ENCODE results near the gene KCNK7. TPM values are rescaled to one million over a fixed set of nuclear protein-coding genes. Genes with fewer than 3 reads are reported as not detected.

Gene KCNK7
- polyA plus RNA-seq, 1 experiment, result 0.07 TPM

DNA sequence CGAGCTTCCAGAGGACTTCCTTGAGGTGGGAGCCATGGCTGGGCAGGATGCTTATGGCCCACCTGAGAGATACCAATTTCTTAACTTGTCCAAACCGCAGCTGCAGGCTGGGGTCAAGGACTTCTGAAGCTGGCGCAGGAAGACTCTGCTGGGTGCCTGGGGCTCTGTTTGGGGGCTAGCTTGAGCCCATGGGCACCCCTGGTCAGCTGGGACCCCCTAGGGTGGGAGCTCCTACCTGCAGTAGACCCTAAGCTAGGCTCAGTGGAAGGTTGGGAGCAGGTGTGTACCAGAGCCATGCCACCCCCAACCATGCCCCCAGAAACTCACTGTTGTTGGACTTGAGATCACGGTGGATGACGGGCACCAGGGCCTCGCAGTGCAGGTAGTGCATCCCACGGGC lies 17.1 kb upstream of the KCNK7 start:
- CTCF ChIA-PET, result interaction anchor here (1.2 to 1.9 kb wide), 4 partner anchors 18 to 72 kb away, joined by 3 to 6 read pairs (median 4); no protein-coding TSS in a partner anchor
- peaks cover 18% of the 10 kb centered on the region for H3K36me3 ChIP-seq (ENCODE audit: control insufficient read depth, insufficient read depth, low read length)

DNA sequence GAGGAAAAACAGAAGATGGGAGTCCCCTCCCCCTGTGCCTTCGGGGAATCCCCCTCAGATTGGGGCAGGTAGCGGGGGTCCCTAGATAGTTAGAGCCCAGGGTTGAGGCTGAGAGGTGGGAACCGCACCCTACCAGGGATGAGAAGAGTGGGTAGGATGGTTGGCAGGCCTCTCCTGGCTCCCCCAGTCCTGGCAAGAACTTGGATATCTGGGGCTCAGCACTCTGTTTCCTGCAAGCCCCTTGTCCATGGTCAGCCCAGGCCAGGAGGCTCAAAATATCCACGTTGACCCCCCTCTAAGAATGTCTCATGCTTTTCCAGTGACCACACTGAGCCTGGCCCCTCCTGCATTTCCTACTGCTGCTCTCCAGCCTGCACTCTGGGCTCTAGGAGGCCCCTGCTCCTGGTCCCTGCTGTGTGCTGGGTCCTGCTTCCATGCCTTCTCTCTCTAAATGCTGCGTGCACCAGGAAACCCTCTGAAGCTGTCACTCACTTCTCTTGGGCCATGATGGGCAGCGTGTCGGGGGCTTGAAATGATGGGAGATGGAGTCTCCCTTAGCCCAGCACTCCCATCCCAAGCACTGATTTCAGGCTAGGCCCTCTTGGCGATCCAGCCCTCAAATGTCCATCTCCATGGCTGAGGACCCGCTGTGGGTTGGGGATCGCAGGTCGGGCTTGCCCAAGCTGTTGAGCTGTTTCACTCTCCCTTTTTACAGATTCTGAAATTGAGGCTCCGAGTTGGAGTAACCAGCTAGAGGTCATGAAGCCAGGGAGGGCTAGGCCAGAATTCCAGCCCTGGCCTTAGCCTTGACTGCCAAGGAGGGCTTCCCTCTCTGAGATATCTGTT lies 16.4 kb upstream of the KCNK7 start:
- Histone ChIP-seq H3K36me3 (ENCODE audit: control insufficient read depth, insufficient read depth, low read length) (peaks cover 13% of the 10 kb centered on the region), H3K27me3 (ENCODE audit: control insufficient read depth, insufficient read depth, low read length) (no peaks in the 10 kb centered on the region), H3K4me3 (ENCODE audit: low read depth, low read length) (peak overlapping the region; percentile 59; the same call in 1 of the 2 replicates)
- ChIA-PET POLR2A (no interaction called here), CTCF (interaction anchor here (0.7 to 2.0 kb wide), 5 partner anchors 17 to 131 kb away, joined by 3 to 6 read pairs (median 4); no protein-coding TSS in a partner anchor)
- TF ChIP-seq, protein P1, sequence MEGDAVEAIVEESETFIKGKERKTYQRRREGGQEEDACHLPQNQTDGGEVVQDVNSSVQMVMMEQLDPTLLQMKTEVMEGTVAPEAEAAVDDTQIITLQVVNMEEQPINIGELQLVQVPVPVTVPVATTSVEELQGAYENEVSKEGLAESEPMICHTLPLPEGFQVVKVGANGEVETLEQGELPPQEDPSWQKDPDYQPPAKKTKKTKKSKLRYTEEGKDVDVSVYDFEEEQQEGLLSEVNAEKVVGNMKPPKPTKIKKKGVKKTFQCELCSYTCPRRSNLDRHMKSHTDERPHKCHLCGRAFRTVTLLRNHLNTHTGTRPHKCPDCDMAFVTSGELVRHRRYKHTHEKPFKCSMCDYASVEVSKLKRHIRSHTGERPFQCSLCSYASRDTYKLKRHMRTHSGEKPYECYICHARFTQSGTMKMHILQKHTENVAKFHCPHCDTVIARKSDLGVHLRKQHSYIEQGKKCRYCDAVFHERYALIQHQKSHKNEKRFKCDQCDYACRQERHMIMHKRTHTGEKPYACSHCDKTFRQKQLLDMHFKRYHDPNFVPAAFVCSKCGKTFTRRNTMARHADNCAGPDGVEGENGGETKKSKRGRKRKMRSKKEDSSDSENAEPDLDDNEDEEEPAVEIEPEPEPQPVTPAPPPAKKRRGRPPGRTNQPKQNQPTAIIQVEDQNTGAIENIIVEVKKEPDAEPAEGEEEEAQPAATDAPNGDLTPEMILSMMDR (IDR thresholded peaks at IDR 0.05; ENCODE audit: insufficient read depth, low read depth, low read length), result no peak
- DNase-seq (ENCODE audit: low read depth), result no peak

More for the DNA sequence above, 17.1 kb upstream of the KCNK7 start:
- POLR2A ChIA-PET, result no interaction called here
- no peak for DNase-seq (ENCODE audit: low read depth)
- Histone ChIP-seq H3K4me3 (ENCODE audit: low read depth, low read length) (peak overlapping the region; percentile 59), H3K27me3 (ENCODE audit: control insufficient read depth, insufficient read depth, low read length) (no peaks in the 10 kb centered on the region)
- TF ChIP-seq, protein P1 (IDR thresholded peaks at IDR 0.05; ENCODE audit: insufficient read depth, low read depth, low read length), result no peak

DNA sequence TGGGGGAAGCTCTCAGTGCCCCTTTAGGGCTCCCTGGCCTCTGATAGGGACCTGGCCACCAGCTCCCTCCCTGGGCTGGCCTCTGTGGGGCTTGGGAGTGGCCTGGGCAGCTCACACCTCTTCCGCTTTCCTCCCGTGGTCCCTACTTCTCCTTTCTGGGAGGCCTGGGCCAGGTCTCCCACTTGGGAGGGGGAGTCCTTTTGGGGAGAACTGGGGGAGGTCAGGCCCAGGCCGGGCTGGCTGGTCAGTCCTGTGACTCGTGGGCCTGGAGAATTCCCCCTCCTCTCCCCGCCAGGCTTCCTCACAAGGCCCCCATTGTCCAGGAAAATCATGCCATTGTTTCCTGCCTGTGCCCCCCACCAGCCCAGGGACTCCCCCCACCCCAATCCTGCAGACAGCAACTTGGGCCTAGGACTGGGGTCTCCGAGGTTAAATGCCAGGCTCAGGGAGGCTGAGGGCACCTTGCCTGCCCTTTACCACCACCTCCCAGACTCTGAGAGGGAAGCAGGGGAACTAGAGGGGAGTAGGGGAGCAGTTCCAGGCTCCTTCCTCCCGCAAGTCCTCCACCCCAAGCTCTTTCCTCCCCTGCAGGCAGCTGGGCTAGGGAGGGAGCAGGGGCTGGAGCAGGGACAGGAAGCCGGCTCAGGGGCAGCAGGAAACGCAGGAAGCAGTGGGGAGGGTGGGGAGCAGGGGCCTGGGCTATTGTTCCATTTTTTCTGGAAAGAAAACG lies 15.6 kb upstream of the KCNK7 start:
- H3K4me3 ChIP-seq (ENCODE audit: low read depth, low read length), result no peak overlapping the region
- TF ChIP-seq, protein P1 (IDR thresholded peaks at IDR 0.05; ENCODE audit: insufficient read depth, low read depth, low read length), result no peak
- ChIA-PET CTCF (interaction anchor here (0.7 to 2.0 kb wide), 3 partner anchors 18 to 130 kb away, joined by 3 to 6 read pairs (median 5); no protein-coding TSS in a partner anchor), POLR2A (no interaction called here)
- no peak for DNase-seq (ENCODE audit: low read depth)
- H3K27me3 ChIP-seq (ENCODE audit: control insufficient read depth, insufficient read depth, low read length), result no peaks in the 10 kb centered on the region
- H3K36me3 ChIP-seq (ENCODE audit: control insufficient read depth, insufficient read depth, low read length), result peaks cover 13% of the 10 kb centered on the region

DNA sequence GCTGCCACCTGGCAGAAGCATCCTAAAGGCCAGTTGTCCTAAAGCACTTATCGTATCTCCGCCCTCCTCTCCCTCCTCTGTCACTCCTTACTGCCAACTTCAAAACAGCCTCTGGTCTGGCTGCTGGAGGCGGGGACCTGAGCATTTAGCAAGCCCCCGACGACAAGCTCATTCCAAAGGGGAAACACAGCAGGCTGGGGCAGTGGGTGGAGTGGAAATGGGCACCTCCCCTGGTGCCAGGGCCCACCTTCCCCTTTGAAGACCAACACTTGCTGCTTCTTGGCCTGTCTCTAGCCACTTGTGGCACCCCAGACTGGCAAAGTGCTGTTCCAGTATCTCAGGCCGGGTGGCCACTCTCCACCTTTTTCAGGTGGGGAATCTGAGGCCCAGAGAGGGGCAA lies 14.8 kb upstream of the KCNK7 start:
- Histone ChIP-seq H3K36me3 (ENCODE audit: control insufficient read depth, insufficient read depth, low read length) (peaks cover 14% of the 10 kb centered on the region), H3K4me3 (ENCODE audit: low read depth, low read length) (no peak overlapping the region), H3K27me3 (ENCODE audit: control insufficient read depth, insufficient read depth, low read length) (no peaks in the 10 kb centered on the region)
- POLR2A ChIA-PET, result no interaction called here
- CTCF ChIA-PET, result interaction anchor here (1.2 to 2.0 kb wide), 3 partner anchors 17 to 34 kb away, joined by 3 to 6 read pairs (median 5); no protein-coding TSS in a partner anchor
- TF ChIP-seq, protein P1 (IDR thresholded peaks at IDR 0.05; ENCODE audit: insufficient read depth, low read depth, low read length), result no peak
- no peak for DNase-seq (ENCODE audit: low read depth)

DNA sequence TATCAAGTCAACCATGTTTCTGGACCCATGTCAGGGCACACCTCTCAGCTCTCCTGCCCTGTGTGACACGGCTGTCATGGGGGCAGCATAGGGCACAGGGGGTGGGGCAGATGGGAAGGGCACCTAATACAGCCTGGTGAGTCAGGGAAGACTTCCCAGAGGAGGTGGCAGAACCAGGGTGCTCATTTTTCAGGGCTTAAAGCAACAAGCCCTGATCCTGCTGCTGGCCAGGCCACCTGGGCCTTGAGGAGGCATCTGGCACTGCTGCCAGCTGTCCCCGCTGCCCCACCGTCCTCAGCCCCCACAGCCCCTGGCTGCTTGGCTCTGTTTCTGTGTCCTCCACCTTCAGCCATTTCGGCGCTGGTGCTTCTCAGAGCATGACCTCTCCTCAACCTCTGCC lies 14.1 kb upstream of the KCNK7 start:
- peaks cover 18% of the 10 kb centered on the region for H3K36me3 ChIP-seq (ENCODE audit: control insufficient read depth, insufficient read depth, low read length)
- TF ChIP-seq, protein P1 (IDR thresholded peaks at IDR 0.05; ENCODE audit: insufficient read depth, low read depth, low read length), result no peak
- no peak overlapping the region for H3K4me3 ChIP-seq (ENCODE audit: low read depth, low read length)
- ChIA-PET CTCF (interaction anchor here (0.9 to 2.0 kb wide), 4 partner anchors 21 to 69 kb away, joined by 3 to 6 read pairs (median 4); no protein-coding TSS in a partner anchor), POLR2A (no interaction called here)
- DNase-seq (ENCODE audit: low read depth), result no peak
- H3K27me3 ChIP-seq (ENCODE audit: control insufficient read depth, insufficient read depth, low read length), result no peaks in the 10 kb centered on the region
